HepG2 (cell line): ENCODE data around the gene ABCA13.

ENCODE experiments used
- CEBPZ ChIP-seq: IDR thresholded peaks from 2 replicates; pipeline ENCODE4 v1.6.1; 2012; ENCODE audit warnings: low read length, improper control_type of control experiment
- HDAC6 ChIP-seq: fragments of 200-600 bp; sonication (generic); IDR thresholded peaks from 2 replicates; pipeline ENCODE4 v1.7.0; 2017; ENCODE audit warnings: mild to moderate bottlenecking, antibody characterized with exemption, low read length, low read depth
- HNF1B ChIP-seq: sonication (generic); formaldehyde crosslinking; IDR thresholded peaks from 2 replicates; pipeline ENCODE4 v1.5.1; 2020; ENCODE audit warnings: mild to moderate bottlenecking, moderate library complexity, missing genetic modification reagents
- JUN ChIP-seq: sonication (generic); formaldehyde crosslinking; IDR thresholded peaks from 2 replicates; pipeline ENCODE4 v1.4.0; 2020; ENCODE audit warnings: mild to moderate bottlenecking, missing genetic modification reagents
- RBM22 ChIP-seq: fragments of 200-400 bp; formaldehyde crosslinking; optimal IDR thresholded peaks from 2 replicates; pipeline ENCODE3; 2017; ENCODE audit warnings: mild to moderate bottlenecking, low read length, moderate library complexity
- ZFY ChIP-seq: sonication (generic); formaldehyde crosslinking; IDR thresholded peaks from 2 replicates; pipeline ENCODE4 v1.4.0; 2020; ENCODE audit warnings: missing genetic modification reagents
- ZNF205 ChIP-seq: IDR thresholded peaks from 2 replicates; pipeline ENCODE4 v1.6.1; 2018; ENCODE audit warnings: missing biosample characterization, missing genetic modification reagents
- ZNF704 ChIP-seq: sonication (generic); formaldehyde crosslinking; IDR thresholded peaks from 2 replicates; pipeline ENCODE4 v1.8.1; 2023; ENCODE audit warnings: mild to moderate bottlenecking, inconsistent platforms, moderate library complexity, missing genetic modification reagents, borderline replicate concordance
- ZNF747 ChIP-seq: sonication (generic); formaldehyde crosslinking; IDR thresholded peaks from 2 replicates; pipeline ENCODE4 v1.8.1; 2023; ENCODE audit warnings: missing genetic modification reagents, mild to moderate bottlenecking, borderline replicate concordance
- TF ChIP-seq, protein P1 (sequence below): sonication (generic); formaldehyde crosslinking; IDR thresholded peaks from 2 replicates; pipeline ENCODE4 v1.4.0; 2020; ENCODE audit warnings: mild to moderate bottlenecking, low read depth, missing genetic modification reagents

GRCh38 chr7:48305661-48306060, 134.4 kb downstream of the ABCA13 start:
- TF ChIP-seq RBM22 (no peak), ZNF205 (CRISPR knock-in tag) (no peak), HNF1B (no peak), ZFY (CRISPR knock-in tag) (no peak), HDAC6 (no peak), ZNF747 (CRISPR knock-in tag) (no peak), ZNF704 (CRISPR knock-in tag) (no peak), JUN (CRISPR knock-in tag) (no peak), CEBPZ (no peak)
- TF ChIP-seq, protein P1, sequence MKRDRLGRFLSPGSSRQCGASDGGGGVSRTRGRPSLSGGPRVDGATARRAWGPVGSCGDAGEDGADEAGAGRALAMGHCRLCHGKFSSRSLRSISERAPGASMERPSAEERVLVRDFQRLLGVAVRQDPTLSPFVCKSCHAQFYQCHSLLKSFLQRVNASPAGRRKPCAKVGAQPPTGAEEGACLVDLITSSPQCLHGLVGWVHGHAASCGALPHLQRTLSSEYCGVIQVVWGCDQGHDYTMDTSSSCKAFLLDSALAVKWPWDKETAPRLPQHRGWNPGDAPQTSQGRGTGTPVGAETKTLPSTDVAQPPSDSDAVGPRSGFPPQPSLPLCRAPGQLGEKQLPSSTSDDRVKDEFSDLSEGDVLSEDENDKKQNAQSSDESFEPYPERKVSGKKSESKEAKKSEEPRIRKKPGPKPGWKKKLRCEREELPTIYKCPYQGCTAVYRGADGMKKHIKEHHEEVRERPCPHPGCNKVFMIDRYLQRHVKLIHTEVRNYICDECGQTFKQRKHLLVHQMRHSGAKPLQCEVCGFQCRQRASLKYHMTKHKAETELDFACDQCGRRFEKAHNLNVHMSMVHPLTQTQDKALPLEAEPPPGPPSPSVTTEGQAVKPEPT (CRISPR knock-in tag): no peak
